HCT116 (cell line): ENCODE measurements around the gene PNN. TPM values are rescaled to one million over a fixed set of nuclear protein-coding genes. Genes with fewer than 3 reads are reported as not detected.
"Not testable (repeated sequence)": the region's sequence is repeated elsewhere in the genome, so short reads cannot be mapped to it uniquely, and the experiment has no call there.

Source experiments
- ATAC-seq: fragments of 200-7000 bp; cut with Tn5 transposase; 2 replicates; pipeline ENCODE4 v1.9.1; 2020; ENCODE audit warnings: mild to moderate bottlenecking, moderate library complexity
- BruUV-seq: library from RNA; stranded (reverse); fragments of 400-500 nt; replicated peaks from 2 replicates; lab custom pipeline; 2021; lab: Mats Ljungman, UMichigan
- CTCF ChIA-PET: fragments of 300-600 bp; sonication (Branson Sonifier 250); formaldehyde crosslinking; loops from one replicate; lab custom pipeline; 2021; ENCODE audit warnings: antibody characterized with exemption; lab: Charles Lee
- POLR2A ChIA-PET: fragments of 300-600, 350-600 bp; sonication (Branson Sonifier 250); formaldehyde crosslinking; loops from one replicate; lab custom pipeline; 2021; ENCODE audit warnings: antibody characterized with exemption; lab: Charles Lee
- RAD21 ChIA-PET, 2 experiments: fragments of 300-600 bp; sonication (Branson Sonifier 250); formaldehyde crosslinking; loops; one replicate each; lab custom pipeline; 2023; ENCODE audit warnings: low total read pairs in 2 of 2; ENCODE audit not compliant: uncharacterized antibody in 2 of 2, unreplicated experiment in 2 of 2, low non-redundant PET in 1 of 2; lab: Charles Lee
- DNase-seq: peaks from one replicate; pipeline ENCODE4 v3.0.0-alpha.2; 2010; ENCODE audit warnings: low read depth, low spot score
- H2AFZ ChIP-seq: fragments of 200-600 bp; shearing (Covaris generic), sonication (generic); 2 replicates; pipeline ENCODE4 v1.6.1; 2017; ENCODE audit warnings: low read depth, mixed run types, mixed read lengths, antibody characterized with exemption, low read length; ENCODE audit not compliant: poor library complexity, severe bottlenecking
- H3K27ac ChIP-seq: 2 replicates; pipeline ENCODE4 v1.5.1; 2012; ENCODE audit warnings: low read depth, low read length
- H3K27me3 ChIP-seq: fragments of 200-600 bp; sonication (generic); 2 replicates; pipeline ENCODE4 v1.6.1; 2016; ENCODE audit warnings: mixed run types, low read length, mixed read lengths; ENCODE audit not compliant: insufficient read depth
- H3K36me3 ChIP-seq, 2 experiments: fragments of 200-500 bp in 1 of 2; fragments of 200-600 bp in 1 of 2; sonication (Bioruptor generic) in 1 of 2; sonication (generic) in 1 of 2; 2 replicates each; pipeline versions ENCODE4 v1.5.1 to v1.6.1; 2014 to 2016; ENCODE audit warnings: low read length in 2 of 2, inconsistent platforms in 1 of 2, mixed read lengths in 1 of 2, mixed run types in 1 of 2; ENCODE audit not compliant: insufficient read depth in 2 of 2, control insufficient read depth in 1 of 2
- H3K4me1 ChIP-seq, 2 experiments: fragments of 200-600 bp in 1 of 2; sonication (generic) in 1 of 2; 2 replicates each; pipeline versions ENCODE4 v1.5.1 to v1.6.1; 2012 to 2017; ENCODE audit warnings: low read length in 2 of 2, inconsistent platforms in 1 of 2, mild to moderate bottlenecking in 1 of 2, mixed read lengths in 1 of 2, mixed run types in 1 of 2, moderate library complexity in 1 of 2; ENCODE audit not compliant: insufficient read depth in 2 of 2, control insufficient read depth in 1 of 2
- H3K4me2 ChIP-seq: fragments of 200-600 bp; sonication (generic); 2 replicates; pipeline ENCODE4 v1.6.1; 2017; ENCODE audit warnings: mixed run types, low read length, mixed read lengths
- H3K4me3 ChIP-seq, 2 experiments: fragments of 200-600 bp in 1 of 2; sonication (generic) in 1 of 2; replicated peaks in 1 of 2; 2 replicates each; pipeline ENCODE4 v1.5.1; 2011 to 2016; ENCODE audit warnings: low read length in 2 of 2, control low read depth in 1 of 2, low read depth in 1 of 2, mild to moderate bottlenecking in 1 of 2, mixed read lengths in 1 of 2, mixed run types in 1 of 2
- H3K79me2 ChIP-seq: fragments of 200-600 bp; sonication (generic); 2 replicates; pipeline ENCODE4 v1.6.1; 2017; ENCODE audit warnings: mild to moderate bottlenecking, mixed run types, low read length, moderate library complexity, mixed read lengths; ENCODE audit not compliant: insufficient read depth
- H3K9ac ChIP-seq: fragments of 200-600 bp; sonication (generic); 2 replicates; pipeline ENCODE4 v1.6.1; 2016; ENCODE audit warnings: low read length, mixed read lengths
- H3K9me2 ChIP-seq: fragments of 200-600 bp; sonication (generic), shearing (Covaris generic); 2 replicates; pipeline ENCODE4 v1.6.1; 2017; ENCODE audit warnings: mixed run types, mild to moderate bottlenecking, moderate library complexity; ENCODE audit not compliant: insufficient read depth
- H3K9me3 ChIP-seq, 2 experiments: fragments of 200-500 bp in 1 of 2; fragments of 200-600 bp in 1 of 2; sonication (Bioruptor generic) in 1 of 2; sonication (generic) in 1 of 2; 2 replicates each; pipeline ENCODE4 v1.6.1; 2014 to 2017; ENCODE audit warnings: low read length in 2 of 2, mixed read lengths in 2 of 2, inconsistent platforms in 1 of 2, low read depth in 1 of 2, mild to moderate bottlenecking in 1 of 2, mixed run types in 1 of 2, moderate library complexity in 1 of 2; ENCODE audit not compliant: control insufficient read depth in 1 of 2, insufficient read depth in 1 of 2
- H4K20me1 ChIP-seq: fragments of 200-600 bp; sonication (generic), shearing (Covaris generic); 2 replicates; pipeline ENCODE4 v1.6.1; 2017; ENCODE audit warnings: mixed run types, mild to moderate bottlenecking, moderate library complexity; ENCODE audit not compliant: insufficient read depth
- ATF3 ChIP-seq: IDR thresholded peaks from 2 replicates; pipeline ENCODE4 v1.6.1; 2012
- CBX3 ChIP-seq: IDR thresholded peaks from 2 replicates; pipeline ENCODE4 v1.6.1; 2012; ENCODE audit warnings: low read depth
- EGR1 ChIP-seq: IDR thresholded peaks from 2 replicates; pipeline ENCODE4 v1.6.1; 2012; ENCODE audit warnings: low read depth
- ELF1 ChIP-seq: IDR thresholded peaks from 2 replicates; pipeline ENCODE4 v1.6.1; 2012; ENCODE audit warnings: low read depth, borderline replicate concordance
- EZH2phosphoT487 ChIP-seq: fragments of 200-600 bp; IDR thresholded peaks from 2 replicates; pipeline ENCODE4 v1.6.1; 2018; ENCODE audit warnings: antibody characterized with exemption, borderline replicate concordance
- FOSL1 ChIP-seq: IDR thresholded peaks from 2 replicates; pipeline ENCODE4 v1.6.1; 2012; ENCODE audit warnings: low read depth
- JUND ChIP-seq: IDR thresholded peaks from 2 replicates; pipeline ENCODE4 v1.6.1; 2012
- MAX ChIP-seq: IDR thresholded peaks from 2 replicates; pipeline ENCODE4 v1.6.1; 2012
- POLR2A ChIP-seq: IDR thresholded peaks from 2 replicates; pipeline ENCODE4 v1.7.0; 2011; ENCODE audit warnings: borderline replicate concordance; ENCODE audit not compliant: insufficient read depth, insufficient read length; ENCODE audit errors: extremely low read depth
- POLR2AphosphoS5 ChIP-seq: IDR thresholded peaks from 2 replicates; pipeline ENCODE4 v1.6.1; 2011; ENCODE audit warnings: mild to moderate bottlenecking, low read depth, low read length, moderate library complexity
- SIN3A ChIP-seq: IDR thresholded peaks from 2 replicates; pipeline ENCODE4 v1.6.1; 2012; ENCODE audit warnings: low read depth
- SP1 ChIP-seq: IDR thresholded peaks from 2 replicates; pipeline ENCODE4 v1.6.1; 2012; ENCODE audit warnings: low read depth
- TCF7L2 ChIP-seq: IDR thresholded peaks from 2 replicates; pipeline ENCODE4 v1.7.0; 2011; ENCODE audit warnings: borderline replicate concordance, inconsistent platforms; ENCODE audit not compliant: insufficient read depth, insufficient read length; ENCODE audit errors: extremely low read depth
- YY1 ChIP-seq: IDR thresholded peaks from 2 replicates; pipeline ENCODE4 v1.6.1; 2011; ENCODE audit warnings: low read length, low read depth, moderate library complexity, mild to moderate bottlenecking; ENCODE audit not compliant: insufficient replicate concordance; ENCODE audit errors: extremely low read depth
- ZFX ChIP-seq: fragments of 450-650 bp; IDR thresholded peaks from 2 replicates; pipeline ENCODE4 v1.6.1; 2017
- intact Hi-C: fragments of 100-400 bp; cut with micrococcal nuclease; formaldehyde crosslinking; loops from 2 replicates; pipeline ENCODE4 v1.10.0; 2022
- total RNA-seq: library from RNA; stranded (reverse); gene quantifications from one replicate; pipeline ENCODE4 v1.2.1, GENCODE V29; 2021; ENCODE audit not compliant: unreplicated experiment
- TF ChIP-seq, protein P1 (sequence below): IDR thresholded peaks from 2 replicates; pipeline ENCODE4 v1.6.1; 2012; ENCODE audit warnings: low read depth
- TF ChIP-seq, protein P2 (sequence below), 3 experiments: fragments of 200-600 bp in 1 of 3; sonication (generic) in 1 of 3; IDR thresholded peaks in 2 of 3; conservative IDR thresholded peaks in 1 of 3; 2 replicates each; pipeline ENCODE4 v1.5.1; 2012 to 2017; ENCODE audit warnings: low read depth in 2 of 3, low read length in 2 of 3, antibody characterized with exemption in 1 of 3, borderline replicate concordance in 1 of 3, control low read depth in 1 of 3, mild to moderate bottlenecking in 1 of 3, mixed read lengths in 1 of 3, mixed run types in 1 of 3, moderate library complexity in 1 of 3; ENCODE audit not compliant: insufficient read depth in 1 of 3

PNN gene
- total RNA-seq, 1 experiment from 2014 or later, result 97.9 TPM

DNA sequence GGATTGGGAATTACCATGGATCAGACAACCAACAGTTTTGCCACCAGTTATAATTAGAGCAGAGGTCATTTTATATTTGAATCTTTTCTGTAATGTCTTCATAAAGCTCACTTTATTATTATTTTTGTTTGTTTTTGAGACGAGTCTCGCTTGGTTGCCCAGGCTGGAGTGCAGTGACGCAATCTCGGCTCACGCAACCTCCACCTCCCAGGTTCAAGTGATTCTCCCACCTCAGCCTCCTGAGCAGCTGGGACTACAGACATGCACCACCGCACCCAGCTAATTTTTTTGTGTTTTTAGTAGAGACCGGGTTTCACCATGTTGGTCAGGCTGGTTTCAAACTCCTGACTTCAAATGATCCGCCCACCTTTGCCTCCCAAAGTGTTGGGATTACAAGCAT is 37.2 kb upstream of the PNN start:
- RAD21 ChIA-PET, H3K79me2 ChIP-seq, H3K9me3 ChIP-seq, H3K9me2 ChIP-seq, ATAC-seq, H3K4me2 ChIP-seq, H2AFZ ChIP-seq, CTCF ChIA-PET, H3K27me3 ChIP-seq, H3K4me1 ChIP-seq, H3K27ac ChIP-seq, BruUV-seq, intact Hi-C loops, H3K4me3 ChIP-seq, DNase-seq, H3K9ac ChIP-seq, H4K20me1 ChIP-seq: not testable (repeated sequence)
- POLR2A ChIA-PET, result interaction anchor here (0.8 kb wide), 1 partner anchor 11 kb away, joined by 3 read pairs; no protein-coding TSS in a partner anchor
- H3K36me3 ChIP-seq, result peaks cover 27 to 32% of the 10 kb centered on the region in 2 experiments

DNA sequence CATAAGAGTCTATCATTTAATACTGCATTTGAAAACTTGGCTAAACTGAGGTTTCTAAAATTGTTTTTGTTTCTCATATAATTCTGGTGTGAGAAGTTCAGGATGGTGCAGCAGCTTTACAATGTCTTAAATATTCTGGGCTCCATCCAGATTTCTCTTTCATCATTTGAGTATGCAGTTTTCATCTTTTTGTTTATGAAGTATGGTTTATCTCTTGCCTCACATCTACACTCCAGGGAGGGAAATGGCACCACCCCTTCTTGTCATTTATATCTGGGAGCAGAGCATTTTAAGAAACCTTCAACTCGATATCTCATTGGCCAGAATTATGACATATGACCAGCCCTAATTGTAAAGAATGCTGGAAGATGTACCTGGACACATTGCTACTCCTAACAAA is 36.6 kb upstream of the PNN start:
- TF ChIP-seq, protein P1, sequence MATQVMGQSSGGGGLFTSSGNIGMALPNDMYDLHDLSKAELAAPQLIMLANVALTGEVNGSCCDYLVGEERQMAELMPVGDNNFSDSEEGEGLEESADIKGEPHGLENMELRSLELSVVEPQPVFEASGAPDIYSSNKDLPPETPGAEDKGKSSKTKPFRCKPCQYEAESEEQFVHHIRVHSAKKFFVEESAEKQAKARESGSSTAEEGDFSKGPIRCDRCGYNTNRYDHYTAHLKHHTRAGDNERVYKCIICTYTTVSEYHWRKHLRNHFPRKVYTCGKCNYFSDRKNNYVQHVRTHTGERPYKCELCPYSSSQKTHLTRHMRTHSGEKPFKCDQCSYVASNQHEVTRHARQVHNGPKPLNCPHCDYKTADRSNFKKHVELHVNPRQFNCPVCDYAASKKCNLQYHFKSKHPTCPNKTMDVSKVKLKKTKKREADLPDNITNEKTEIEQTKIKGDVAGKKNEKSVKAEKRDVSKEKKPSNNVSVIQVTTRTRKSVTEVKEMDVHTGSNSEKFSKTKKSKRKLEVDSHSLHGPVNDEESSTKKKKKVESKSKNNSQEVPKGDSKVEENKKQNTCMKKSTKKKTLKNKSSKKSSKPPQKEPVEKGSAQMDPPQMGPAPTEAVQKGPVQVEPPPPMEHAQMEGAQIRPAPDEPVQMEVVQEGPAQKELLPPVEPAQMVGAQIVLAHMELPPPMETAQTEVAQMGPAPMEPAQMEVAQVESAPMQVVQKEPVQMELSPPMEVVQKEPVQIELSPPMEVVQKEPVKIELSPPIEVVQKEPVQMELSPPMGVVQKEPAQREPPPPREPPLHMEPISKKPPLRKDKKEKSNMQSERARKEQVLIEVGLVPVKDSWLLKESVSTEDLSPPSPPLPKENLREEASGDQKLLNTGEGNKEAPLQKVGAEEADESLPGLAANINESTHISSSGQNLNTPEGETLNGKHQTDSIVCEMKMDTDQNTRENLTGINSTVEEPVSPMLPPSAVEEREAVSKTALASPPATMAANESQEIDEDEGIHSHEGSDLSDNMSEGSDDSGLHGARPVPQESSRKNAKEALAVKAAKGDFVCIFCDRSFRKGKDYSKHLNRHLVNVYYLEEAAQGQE, result no peak
- TF ChIP-seq POLR2AphosphoS5 (no peak), POLR2A (no peak), MAX (no peak), SP1 (no peak), EGR1 (no peak), ELF1 (no peak), ZFX (no peak), ATF3 (no peak), YY1 (no peak), SIN3A (no peak), EZH2phosphoT487 (no peak), JUND (no peak), TCF7L2 (no peak), FOSL1 (no peak), CBX3 (no peak)
- TF ChIP-seq, protein P2, sequence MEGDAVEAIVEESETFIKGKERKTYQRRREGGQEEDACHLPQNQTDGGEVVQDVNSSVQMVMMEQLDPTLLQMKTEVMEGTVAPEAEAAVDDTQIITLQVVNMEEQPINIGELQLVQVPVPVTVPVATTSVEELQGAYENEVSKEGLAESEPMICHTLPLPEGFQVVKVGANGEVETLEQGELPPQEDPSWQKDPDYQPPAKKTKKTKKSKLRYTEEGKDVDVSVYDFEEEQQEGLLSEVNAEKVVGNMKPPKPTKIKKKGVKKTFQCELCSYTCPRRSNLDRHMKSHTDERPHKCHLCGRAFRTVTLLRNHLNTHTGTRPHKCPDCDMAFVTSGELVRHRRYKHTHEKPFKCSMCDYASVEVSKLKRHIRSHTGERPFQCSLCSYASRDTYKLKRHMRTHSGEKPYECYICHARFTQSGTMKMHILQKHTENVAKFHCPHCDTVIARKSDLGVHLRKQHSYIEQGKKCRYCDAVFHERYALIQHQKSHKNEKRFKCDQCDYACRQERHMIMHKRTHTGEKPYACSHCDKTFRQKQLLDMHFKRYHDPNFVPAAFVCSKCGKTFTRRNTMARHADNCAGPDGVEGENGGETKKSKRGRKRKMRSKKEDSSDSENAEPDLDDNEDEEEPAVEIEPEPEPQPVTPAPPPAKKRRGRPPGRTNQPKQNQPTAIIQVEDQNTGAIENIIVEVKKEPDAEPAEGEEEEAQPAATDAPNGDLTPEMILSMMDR (IDR thresholded peaks at IDR 0.05 in 2 of 3, conservative IDR thresholded peaks at IDR 0.05 in 1 of 3; ENCODE audit: borderline replicate concordance in 1 of 3, insufficient read depth in 1 of 3, low read depth in 2 of 3, low read length in 2 of 3), result no peak
- no peak overlapping the region for H3K9ac ChIP-seq
- no peaks in the 10 kb centered on the region for H3K4me1 ChIP-seq
- RAD21 ChIA-PET, result no interaction called here
- no peaks in the 10 kb centered on the region for H3K79me2 ChIP-seq
- intact Hi-C loops, result no loop called here
- POLR2A ChIA-PET, result no interaction called here
- no peaks in the 10 kb centered on the region; a peak in 1 of 4 replicates for H3K9me3 ChIP-seq
- CTCF ChIA-PET, result no interaction called here
- H3K36me3 ChIP-seq, result peaks cover 27 to 29% of the 10 kb centered on the region in 2 experiments
- no peaks in the 10 kb centered on the region for H3K9me2 ChIP-seq
- no TSS peak for BruUV-seq
- H3K27ac ChIP-seq, result no peak overlapping the region
- H3K4me3 ChIP-seq, result no peak overlapping the region
- ATAC-seq (no peak), DNase-seq (no peak)
- H4K20me1 ChIP-seq, result no peaks in the 10 kb centered on the region
- H3K4me2 ChIP-seq, result no peak overlapping the region
- H2AFZ ChIP-seq, result no peak overlapping the region
- H3K27me3 ChIP-seq, result no peaks in the 10 kb centered on the region
